Measurements from ENCODE around the gene PXMP4.

The PXMP4 gene

GRCh38 chr20:33654680-33655161 lies 65.4 kb downstream of the PXMP4 start:
- no peak for DNase-seq (ENCODE audit: low read depth)

GRCh38 chr20:33653900-33654596 lies 66.1 kb downstream of the PXMP4 start:
- no peak for DNase-seq (ENCODE audit: low read depth)

- no peak for DNase-seq (ENCODE audit: low read depth)
Observed at GRCh38 chr20:33653218-33653899, 66.8 kb downstream of the PXMP4 start.
